ENCODE data around the gene ZNF618. TPM values are rescaled to one million over a fixed set of nuclear protein-coding genes. Genes with fewer than 3 reads are reported as not detected.
A peak's percentile ranks its signal among the peaks of the same experiment; 100 is the strongest.

ZNF618 gene
- total RNA-seq, 1 experiment from 2014 or later = 3.6 TPM

- DNase-seq = peak; percentile 32
- H3K36me3 ChIP-seq = no peaks in the 10 kb centered on the region; the same call in none of the 2 replicates
- peaks cover 12% of the 10 kb centered on the region; the same call in 1 of the 2 replicates for H3K9me3 ChIP-seq
- H3K27me3 ChIP-seq = no peaks in the 10 kb centered on the region
- no peak overlapping the region for H3K4me3 ChIP-seq
Observed at GRCh38 chr9:113918697-113919350, 42.7 kb downstream of the ZNF618 start.

DNA sequence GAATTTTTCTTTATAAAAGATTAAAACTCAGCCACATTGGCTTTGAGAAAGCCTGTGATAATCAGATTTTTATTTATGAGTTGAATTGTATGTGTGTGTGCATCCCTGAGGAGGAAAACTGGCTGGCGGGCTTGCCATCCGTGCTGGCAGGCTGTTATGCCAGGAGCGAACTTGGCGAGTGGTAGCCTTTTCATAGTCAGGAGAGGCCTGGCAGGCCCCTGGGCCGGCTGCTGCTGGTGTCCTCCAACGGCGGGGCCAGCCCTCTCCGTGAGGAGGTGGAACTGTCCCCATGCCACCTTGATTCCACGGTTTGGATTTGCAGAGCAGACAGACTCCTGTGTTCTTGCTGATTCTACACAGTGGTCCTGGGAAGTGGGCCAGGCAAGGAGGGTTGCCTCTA is 43.3 kb downstream of the ZNF618 start:
- Histone ChIP-seq H3K9me3 (peaks cover 12% of the 10 kb centered on the region; the same call in 1 of the 2 replicates), H3K36me3 (no peaks in the 10 kb centered on the region; the same call in none of the 2 replicates), H3K4me3 (no peak overlapping the region), H3K27me3 (no peaks in the 10 kb centered on the region)
- DNase-seq = peak; percentile 24

DNA sequence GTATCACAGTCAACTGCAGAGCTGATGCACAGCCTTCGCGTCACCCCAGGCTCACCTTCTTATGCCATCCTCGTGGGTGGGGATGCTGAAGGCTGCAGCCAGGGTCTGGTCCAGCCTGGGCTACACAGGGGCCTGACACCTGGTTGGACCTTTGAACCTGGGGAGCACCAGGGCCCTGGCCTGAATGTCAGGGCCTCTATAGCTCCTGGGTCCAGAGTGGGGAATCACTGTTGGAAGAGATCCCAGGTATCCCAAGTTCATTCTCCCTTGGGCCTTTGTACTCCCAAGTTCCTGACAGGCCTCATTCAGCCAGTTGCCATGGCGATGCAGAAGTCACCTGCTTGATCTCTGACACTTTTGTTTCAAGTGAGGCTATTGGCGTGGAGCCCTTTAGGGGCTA is 43.8 kb downstream of the ZNF618 start:
- DNase-seq = no peak
- Histone ChIP-seq H3K9me3 (peaks cover 14% of the 10 kb centered on the region), H3K36me3 (no peaks in the 10 kb centered on the region; the same call in none of the 2 replicates), H3K27me3 (no peaks in the 10 kb centered on the region), H3K4me3 (no peak overlapping the region)

DNA sequence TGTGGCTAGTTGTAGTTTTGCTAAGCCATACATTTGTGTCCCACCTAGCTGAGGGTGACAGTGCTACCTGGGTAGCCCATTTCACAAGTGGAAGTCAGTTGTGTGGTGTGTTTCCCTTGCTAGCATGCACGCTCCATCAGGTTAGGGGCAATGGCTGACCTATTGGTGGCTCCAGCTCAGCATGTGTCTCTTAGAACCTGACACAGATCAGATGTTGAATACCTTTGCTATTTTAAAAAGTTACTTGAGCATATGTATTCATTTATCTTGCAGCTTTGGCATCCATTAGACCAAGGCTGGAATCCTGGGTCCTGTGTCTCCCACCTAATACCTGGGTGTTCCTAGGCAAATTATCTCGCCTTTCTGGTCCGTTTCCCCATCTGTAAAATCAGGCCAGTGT is 44.8 kb downstream of the ZNF618 start:
- H3K27me3 ChIP-seq = no peaks in the 10 kb centered on the region
- H3K36me3 ChIP-seq = no peaks in the 10 kb centered on the region; the same call in none of the 2 replicates
- peaks cover 24% of the 10 kb centered on the region for H3K9me3 ChIP-seq
- H3K4me3 ChIP-seq = no peak overlapping the region
- DNase-seq = no peak

GRCh38 chr9:113921396-113921925 is 45.4 kb downstream of the ZNF618 start:
- no peaks in the 10 kb centered on the region for H3K27me3 ChIP-seq
- no peak overlapping the region for H3K4me3 ChIP-seq
- H3K36me3 ChIP-seq = no peaks in the 10 kb centered on the region; the same call in none of the 2 replicates
- no peak for DNase-seq
- H3K9me3 ChIP-seq = peaks cover 28% of the 10 kb centered on the region

DNA sequence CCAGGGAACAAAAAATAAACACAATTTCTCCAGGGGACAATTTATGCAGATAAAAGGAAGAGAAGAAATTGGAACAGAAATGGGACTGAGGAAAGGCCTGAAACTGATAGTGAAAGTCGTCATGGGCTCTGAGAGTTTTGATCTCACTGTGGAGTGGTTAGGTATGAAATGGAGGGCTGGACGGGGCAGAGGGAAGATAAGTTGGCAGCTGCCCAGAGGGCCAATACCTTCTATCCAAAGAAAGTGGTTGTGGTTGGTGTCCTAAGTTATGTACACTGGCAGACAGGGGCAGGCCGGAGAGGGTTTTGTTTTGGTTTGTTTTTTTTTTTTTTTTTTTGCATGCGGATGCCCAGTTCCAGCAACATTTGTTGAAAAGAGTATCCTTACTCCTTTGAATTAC is 46.1 kb downstream of the ZNF618 start:
- no peaks in the 10 kb centered on the region for H3K27me3 ChIP-seq
- DNase-seq = no peak
- peaks cover 30% of the 10 kb centered on the region for H3K9me3 ChIP-seq
- no peaks in the 10 kb centered on the region; the same call in none of the 2 replicates for H3K36me3 ChIP-seq
- no peak overlapping the region for H3K4me3 ChIP-seq

DNA sequence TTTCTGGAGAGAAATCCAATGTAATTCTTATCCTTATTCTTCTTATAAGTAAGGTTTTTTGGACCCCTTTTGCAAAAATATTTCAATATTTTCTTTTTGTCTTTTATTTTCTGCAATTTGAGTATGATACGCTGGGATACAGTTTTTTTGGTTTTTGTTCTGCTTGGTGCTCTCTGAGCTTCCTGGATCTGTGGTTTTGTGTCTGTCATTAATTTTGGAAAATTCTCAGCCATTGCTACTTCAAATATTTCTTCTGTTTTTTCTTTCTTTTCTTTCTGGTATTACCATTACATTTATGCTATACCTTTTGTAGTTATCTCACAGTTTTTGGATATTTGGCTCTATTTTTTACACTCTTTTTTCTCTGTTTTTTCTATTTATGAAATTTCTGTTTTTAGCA is 50.1 kb downstream of the ZNF618 start:
- H3K27me3 ChIP-seq = no peaks in the 10 kb centered on the region
- peaks cover 49% of the 10 kb centered on the region for H3K9me3 ChIP-seq
- no peak for DNase-seq
- no peaks in the 10 kb centered on the region; the same call in none of the 2 replicates for H3K36me3 ChIP-seq
- H3K4me3 ChIP-seq = no peak overlapping the region

- H3K9me3 ChIP-seq = peaks cover 49% of the 10 kb centered on the region
- no peak for DNase-seq
- no peaks in the 10 kb centered on the region for H3K27me3 ChIP-seq
- H3K36me3 ChIP-seq = no peaks in the 10 kb centered on the region; the same call in none of the 2 replicates
- no peak overlapping the region for H3K4me3 ChIP-seq
Observed at GRCh38 chr9:113927277-113927676, 51.2 kb downstream of the ZNF618 start.

DNA sequence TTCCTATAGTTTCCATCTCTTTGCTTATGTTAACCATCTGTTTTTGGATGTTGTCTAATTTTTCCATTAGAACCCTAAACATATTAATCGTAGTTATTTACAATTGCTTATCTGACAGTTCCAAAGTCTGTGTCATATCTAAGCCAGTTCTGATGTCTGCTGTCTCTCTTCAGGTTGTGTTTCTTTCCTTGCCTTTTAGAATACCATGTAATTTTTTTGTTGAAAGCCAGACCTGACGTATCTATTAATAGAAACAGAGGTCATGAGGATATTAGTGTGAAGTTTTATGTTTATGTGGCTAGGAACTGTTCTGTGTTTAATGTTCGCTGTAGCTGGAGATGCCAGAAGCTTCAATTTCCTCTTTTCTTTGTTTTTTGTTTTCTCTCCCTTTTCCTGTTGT is 52.2 kb downstream of the ZNF618 start:
- H3K4me3 ChIP-seq = no peak overlapping the region
- no peaks in the 10 kb centered on the region; the same call in none of the 2 replicates for H3K36me3 ChIP-seq
- H3K9me3 ChIP-seq = peaks cover 42% of the 10 kb centered on the region
- DNase-seq = no peak
- H3K27me3 ChIP-seq = no peaks in the 10 kb centered on the region

DNA sequence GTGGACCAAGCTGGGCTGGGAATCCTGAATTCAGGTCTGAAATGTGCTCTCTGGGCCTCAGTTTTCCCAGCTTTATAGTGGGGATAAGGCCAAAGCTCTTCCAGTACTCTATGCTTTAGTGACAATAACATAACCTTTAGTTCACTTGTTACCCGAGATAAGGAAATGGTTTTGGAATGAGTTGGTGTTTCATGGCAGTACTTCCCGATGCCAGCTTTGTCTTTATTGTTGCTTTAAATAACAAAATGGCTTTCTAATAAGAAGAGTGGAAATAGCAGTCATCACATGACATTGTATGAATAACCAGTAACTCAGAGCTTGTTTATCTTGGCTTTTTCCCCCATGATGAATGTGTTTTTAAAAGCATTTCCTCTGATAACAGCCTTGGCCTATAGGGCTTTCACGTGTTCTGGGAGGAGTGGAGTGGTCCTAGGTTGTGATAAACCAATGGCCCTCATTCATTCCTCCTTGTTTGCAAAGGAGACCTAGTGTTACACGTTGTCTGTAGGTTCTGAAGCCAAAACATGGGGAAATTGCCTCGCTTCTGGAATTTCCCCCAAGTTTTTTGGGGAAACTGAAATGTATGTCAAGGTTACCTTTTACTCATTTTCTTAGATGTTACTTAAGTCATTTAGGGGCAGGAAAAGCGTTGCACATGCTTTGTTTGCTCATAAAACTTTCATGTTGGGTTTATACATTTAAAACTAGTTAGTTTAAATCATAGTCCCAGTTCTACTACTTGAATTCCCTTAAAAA is 53.7 kb downstream of the ZNF618 start:
- Histone ChIP-seq H3K9me3 (peaks cover 35% of the 10 kb centered on the region), H3K27me3 (no peaks in the 10 kb centered on the region), H3K4me3 (no peak overlapping the region), H3K36me3 (no peaks in the 10 kb centered on the region)
- DNase-seq = no peak

GRCh38 chr9:113930390-113930783 is 54.3 kb downstream of the ZNF618 start:
- no peak overlapping the region for H3K4me3 ChIP-seq
- H3K27me3 ChIP-seq = no peaks in the 10 kb centered on the region
- H3K36me3 ChIP-seq = no peaks in the 10 kb centered on the region
- no peak for DNase-seq
- peaks cover 29% of the 10 kb centered on the region for H3K9me3 ChIP-seq

DNA sequence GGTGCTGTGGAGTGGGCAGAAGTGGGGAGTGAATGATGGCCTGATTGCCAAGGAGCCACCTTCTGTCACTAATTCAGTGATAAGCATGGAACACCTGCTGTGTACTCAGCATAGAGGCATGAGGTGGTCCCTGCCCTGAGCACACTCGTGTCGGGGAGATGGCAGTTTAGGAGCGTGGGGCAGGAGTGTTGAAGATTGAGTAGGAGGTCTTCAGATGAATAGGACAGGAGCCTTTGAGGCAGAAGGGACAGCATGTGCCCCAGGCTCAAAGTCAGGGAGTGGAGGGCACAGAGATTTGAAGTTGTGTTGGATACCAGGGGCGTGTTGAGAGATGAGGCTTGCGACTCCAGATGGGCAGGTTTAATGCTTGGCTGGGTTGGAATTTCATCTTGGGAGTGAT is 55.0 kb downstream of the ZNF618 start:
- Histone ChIP-seq H3K4me3 (no peak overlapping the region), H3K9me3 (peaks cover 24% of the 10 kb centered on the region), H3K36me3 (no peaks in the 10 kb centered on the region), H3K27me3 (no peaks in the 10 kb centered on the region)
- no peak for DNase-seq

- peaks cover 20% of the 10 kb centered on the region for H3K9me3 ChIP-seq
- H3K27me3 ChIP-seq = no peaks in the 10 kb centered on the region
- H3K36me3 ChIP-seq = no peaks in the 10 kb centered on the region
- no peak overlapping the region for H3K4me3 ChIP-seq
- DNase-seq = no peak
Observed at GRCh38 chr9:113931777-113932176, 55.7 kb downstream of the ZNF618 start.

DNA sequence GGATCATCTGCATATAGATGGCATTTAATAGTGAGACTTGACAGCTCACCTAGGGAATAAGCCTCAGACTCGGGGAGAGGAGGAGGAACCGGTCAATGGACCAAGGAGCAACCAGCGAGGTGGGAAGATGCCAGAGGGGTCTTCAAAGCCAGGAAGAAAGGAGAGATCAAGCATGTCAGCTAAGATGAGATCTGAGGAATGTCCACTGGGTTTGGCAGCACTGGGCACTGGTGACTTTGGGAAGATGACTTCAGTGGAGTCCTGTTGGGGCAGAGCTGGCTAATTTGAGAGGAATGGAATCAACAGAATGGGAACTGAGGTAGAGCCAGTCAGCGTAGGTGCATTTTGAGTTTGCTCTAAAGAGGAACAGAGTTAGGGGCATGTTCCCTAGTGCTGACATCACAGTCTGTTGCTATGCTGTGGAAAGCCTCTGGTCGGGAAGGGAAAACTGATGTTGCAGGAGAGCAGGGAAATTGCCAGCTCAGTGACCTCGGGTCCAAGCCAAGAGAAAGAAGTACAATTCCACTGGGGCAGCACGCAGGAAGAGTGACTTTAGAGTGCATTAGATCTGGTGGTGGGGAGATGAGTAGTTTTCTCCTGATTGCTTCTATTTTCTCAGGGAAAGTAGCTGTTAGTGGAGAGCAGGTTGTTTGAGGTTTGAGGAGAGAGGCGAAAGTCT is 56.9 kb downstream of the ZNF618 start:
- no peak for DNase-seq

DNA sequence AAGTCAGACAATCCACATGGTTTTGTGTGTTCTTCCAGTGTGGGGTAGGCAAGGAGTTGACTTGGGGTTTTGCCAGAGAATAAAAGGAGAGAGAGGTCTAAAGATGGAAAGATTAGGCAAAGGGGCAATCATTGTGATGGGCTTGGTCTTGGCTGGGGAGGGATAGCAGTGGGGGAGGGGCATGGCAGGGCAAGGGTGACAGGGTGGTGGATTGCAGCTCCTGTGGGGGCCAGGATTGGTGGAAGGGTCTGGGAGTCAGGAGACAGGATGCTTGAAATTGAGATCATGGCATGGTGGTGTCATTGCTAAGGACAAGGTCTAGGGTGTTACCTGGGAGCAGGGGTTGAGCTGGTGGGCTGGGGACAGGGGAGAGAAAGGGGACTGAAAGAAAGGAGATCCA is 57.6 kb downstream of the ZNF618 start:
- Histone ChIP-seq H3K27me3 (no peaks in the 10 kb centered on the region), H3K9me3 (peaks cover 10% of the 10 kb centered on the region), H3K36me3 (no peaks in the 10 kb centered on the region), H3K4me3 (no peak overlapping the region)
- no peak for DNase-seq

More for the DNA sequence above, 56.9 kb downstream of the ZNF618 start:
- Histone ChIP-seq H3K27me3 (no peaks in the 10 kb centered on the region), H3K36me3 (no peaks in the 10 kb centered on the region), H3K9me3 (peaks cover 16% of the 10 kb centered on the region), H3K4me3 (no peak overlapping the region)

- DNase-seq = no peak
- no peaks in the 10 kb centered on the region for H3K36me3 ChIP-seq
- H3K4me3 ChIP-seq = no peak overlapping the region
- peaks cover 4% of the 10 kb centered on the region for H3K9me3 ChIP-seq
- H3K27me3 ChIP-seq = no peaks in the 10 kb centered on the region
Observed at GRCh38 chr9:113934167-113934828, 58.2 kb downstream of the ZNF618 start.
